VCaP (cell line): ENCODE measurements around the gene HSPD1.

Experiments
- H3K27ac ChIP-seq: fragments of 450-650 bp; 2 replicates; pipeline ENCODE4 v1.5.1; 2017
- TF ChIP-seq, protein P1 (sequence below): fragments of 450-650 bp; conservative IDR thresholded peaks from 2 replicates; pipeline ENCODE4 v1.5.1; 2017; ENCODE audit warnings: mild to moderate bottlenecking, moderate library complexity

HSPD1 gene

GRCh38 chr2:197516393-197516761, 16.7 kb upstream of the HSPD1 start:
- TF ChIP-seq, protein P1, sequence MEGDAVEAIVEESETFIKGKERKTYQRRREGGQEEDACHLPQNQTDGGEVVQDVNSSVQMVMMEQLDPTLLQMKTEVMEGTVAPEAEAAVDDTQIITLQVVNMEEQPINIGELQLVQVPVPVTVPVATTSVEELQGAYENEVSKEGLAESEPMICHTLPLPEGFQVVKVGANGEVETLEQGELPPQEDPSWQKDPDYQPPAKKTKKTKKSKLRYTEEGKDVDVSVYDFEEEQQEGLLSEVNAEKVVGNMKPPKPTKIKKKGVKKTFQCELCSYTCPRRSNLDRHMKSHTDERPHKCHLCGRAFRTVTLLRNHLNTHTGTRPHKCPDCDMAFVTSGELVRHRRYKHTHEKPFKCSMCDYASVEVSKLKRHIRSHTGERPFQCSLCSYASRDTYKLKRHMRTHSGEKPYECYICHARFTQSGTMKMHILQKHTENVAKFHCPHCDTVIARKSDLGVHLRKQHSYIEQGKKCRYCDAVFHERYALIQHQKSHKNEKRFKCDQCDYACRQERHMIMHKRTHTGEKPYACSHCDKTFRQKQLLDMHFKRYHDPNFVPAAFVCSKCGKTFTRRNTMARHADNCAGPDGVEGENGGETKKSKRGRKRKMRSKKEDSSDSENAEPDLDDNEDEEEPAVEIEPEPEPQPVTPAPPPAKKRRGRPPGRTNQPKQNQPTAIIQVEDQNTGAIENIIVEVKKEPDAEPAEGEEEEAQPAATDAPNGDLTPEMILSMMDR: no peak
- H3K27ac ChIP-seq: peak overlapping the region; percentile 98

DNA sequence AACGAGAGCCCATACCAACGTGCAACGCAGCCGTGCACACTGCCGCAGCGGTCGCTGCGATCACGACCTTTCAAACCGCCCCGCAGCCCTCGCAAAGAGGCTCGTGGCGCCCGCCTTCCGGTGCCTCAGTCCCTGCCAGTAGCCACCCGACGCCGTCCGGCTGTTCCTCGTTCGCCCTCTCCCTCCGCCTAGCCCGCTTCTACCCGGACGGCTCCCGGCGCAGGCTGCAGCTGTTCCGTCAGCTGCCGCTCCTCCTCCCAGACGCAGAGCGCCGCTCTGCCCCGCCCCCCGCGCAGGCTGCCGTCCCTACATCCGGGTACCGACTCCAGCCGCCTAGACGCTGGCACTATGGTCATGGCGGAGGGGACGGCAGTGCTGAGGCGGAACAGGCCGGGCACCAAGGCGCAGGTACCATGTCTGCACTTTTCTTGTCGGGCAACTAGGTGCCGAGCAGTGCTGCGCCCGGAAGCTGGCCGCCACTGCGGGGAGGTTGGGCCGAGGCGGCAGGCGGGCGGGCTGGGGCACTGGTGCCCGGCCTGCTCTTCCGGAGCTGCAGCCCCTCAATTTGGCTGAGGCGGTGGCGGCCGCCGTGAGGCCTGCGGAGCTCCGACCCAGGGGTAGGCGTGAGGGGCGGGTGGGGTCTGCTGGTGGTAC, 16.2 kb upstream of the HSPD1 start, which contains the start of gene MOB4:
MOB4 (plus strand) TSS at position 328 of the 654 bp plus-strand sequence; CDS start at position 349, 21 bp downstream.
- peak within 1 kb of the TSS; percentile 98 for H3K27ac ChIP-seq
- TF ChIP-seq, protein P1: no peak

DNA sequence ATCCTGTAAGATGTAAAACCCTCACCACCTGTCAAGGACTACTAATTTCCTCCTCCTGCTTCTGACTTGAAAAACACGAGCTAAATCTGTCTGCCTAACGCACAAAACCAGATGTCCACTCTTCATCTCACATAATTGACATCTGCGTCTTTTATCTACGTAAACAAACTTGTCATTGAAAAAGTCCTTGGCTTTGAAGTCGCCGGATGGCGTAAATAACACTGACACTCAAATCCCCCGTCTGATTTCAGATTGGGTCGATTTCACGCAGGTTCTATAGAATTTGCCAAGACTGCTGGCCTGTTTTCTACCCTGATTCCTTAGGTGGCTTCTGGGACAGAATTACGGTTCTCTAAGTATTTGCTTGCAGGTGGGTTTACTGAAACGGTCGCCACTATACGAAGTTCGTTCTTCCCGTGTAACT, 15.7 kb upstream of the HSPD1 start:
- peak overlapping the region; percentile 98 for H3K27ac ChIP-seq
- TF ChIP-seq, protein P1: no peak

DNA sequence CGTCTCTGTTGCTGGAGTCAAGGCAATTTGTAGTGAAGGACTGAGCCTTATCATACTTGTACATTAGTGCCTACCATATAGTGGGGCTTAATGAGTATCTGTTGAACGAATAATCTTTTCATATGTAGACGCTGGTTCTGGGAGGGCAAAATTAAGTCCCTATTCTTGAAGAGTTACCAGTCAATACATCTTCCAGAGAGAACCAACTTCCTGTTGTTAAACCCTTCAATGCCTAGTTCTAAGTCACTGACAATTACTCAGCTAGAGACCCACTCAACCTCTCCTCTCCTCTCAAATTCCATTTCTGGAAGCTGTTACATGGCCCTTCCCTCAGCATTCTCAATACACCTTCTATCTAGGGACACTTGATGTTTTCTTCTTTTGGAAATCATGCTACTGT, 15.1 kb upstream of the HSPD1 start:
- H3K27ac ChIP-seq: peak overlapping the region; percentile 98
- TF ChIP-seq, protein P1: no peak

GRCh38 chr2:197513915-197514314, 14.3 kb upstream of the HSPD1 start:
- TF ChIP-seq, protein P1: no peak
- H3K27ac ChIP-seq: peak overlapping the region; percentile 98

- no peak overlapping the region for H3K27ac ChIP-seq
- TF ChIP-seq, protein P1: no peak
These were observed 7.0 kb upstream of the HSPD1 start for GRCh38 chr2:197506658-197507057.

GRCh38 chr2:197504512-197504911, 4.9 kb upstream of the HSPD1 start:
- TF ChIP-seq, protein P1: no peak

More at GRCh38 chr2:197504512-197504911, 4.9 kb upstream of the HSPD1 start:
- no peak overlapping the region for H3K27ac ChIP-seq
